ENCODE measurements around the gene RPL41.
"Not testable (repeated sequence)": the region's sequence is repeated elsewhere in the genome, so short reads cannot be mapped to it uniquely, and the experiment has no call there.

Gene RPL41

GRCh38 chr12:56116267-56117081 is at the start of gene RPL41:
TSS of gene RPL41 (plus strand) at chr12:56116633.
- peak; percentile 97 for DNase-seq (ENCODE audit: low spot score)

GRCh38 chr12:56071648-56072047 is 44.8 kb upstream of the RPL41 start:
- no peak for DNase-seq (ENCODE audit: low spot score)

GRCh38 chr12:56074396-56074795 is 42.0 kb upstream of the RPL41 start:
- DNase-seq (ENCODE audit: low spot score) = no peak

- not testable (repeated sequence) for DNase-seq (ENCODE audit: low spot score)
Observed at GRCh38 chr12:56077966-56078365, 38.5 kb upstream of the RPL41 start.

- DNase-seq (ENCODE audit: low spot score) = no peak
Observed at GRCh38 chr12:56078427-56078826, 38.0 kb upstream of the RPL41 start.

GRCh38 chr12:56078931-56079722 is 37.3 kb upstream of the RPL41 start:
- DNase-seq (ENCODE audit: low spot score) = peak; percentile 53

GRCh38 chr12:56079723-56080555 is 36.5 kb upstream of the RPL41 start, which contains the start of gene ERBB3:
TSS of gene ERBB3 (plus strand) at chr12:56080165. CDS start at chr12:56080301, 136 bp downstream.
- DNase-seq (ENCODE audit: low spot score) = peak; percentile 56

GRCh38 chr12:56080556-56081138 is 35.8 kb upstream of the RPL41 start:
- DNase-seq (ENCODE audit: low spot score) = no peak

GRCh38 chr12:56081393-56082347 is 34.8 kb upstream of the RPL41 start:
- no peak for DNase-seq (ENCODE audit: low spot score)

GRCh38 chr12:56082382-56082781 is 34.1 kb upstream of the RPL41 start:
- DNase-seq (ENCODE audit: low spot score) = no peak

- no peak for DNase-seq (ENCODE audit: low spot score)
Observed at GRCh38 chr12:56082967-56083366, 33.5 kb upstream of the RPL41 start.

GRCh38 chr12:56084958-56085543 is 31.4 kb upstream of the RPL41 start:
- DNase-seq (ENCODE audit: low spot score) = peak; percentile 46

GRCh38 chr12:56086096-56086495 is 30.3 kb upstream of the RPL41 start:
- DNase-seq (ENCODE audit: low spot score) = no peak

- no peak for DNase-seq (ENCODE audit: low spot score)
Observed at GRCh38 chr12:56086608-56087007, 29.8 kb upstream of the RPL41 start.

GRCh38 chr12:56087220-56087619 is 29.2 kb upstream of the RPL41 start:
- no peak for DNase-seq (ENCODE audit: low spot score)

GRCh38 chr12:56097738-56098137 is 18.7 kb upstream of the RPL41 start:
- no peak for DNase-seq (ENCODE audit: low spot score)

GRCh38 chr12:56098592-56098991 is 17.8 kb upstream of the RPL41 start:
- no peak for DNase-seq (ENCODE audit: low spot score)

GRCh38 chr12:56099787-56100186 is 16.6 kb upstream of the RPL41 start:
- DNase-seq (ENCODE audit: low spot score) = no peak

GRCh38 chr12:56101045-56101444 is 15.4 kb upstream of the RPL41 start:
- no peak for DNase-seq (ENCODE audit: low spot score)

- no peak for DNase-seq (ENCODE audit: low spot score)
Observed at GRCh38 chr12:56102683-56103065, 13.8 kb upstream of the RPL41 start.
